ENCODE results near the gene AHNAK2.

Gene AHNAK2

DNA sequence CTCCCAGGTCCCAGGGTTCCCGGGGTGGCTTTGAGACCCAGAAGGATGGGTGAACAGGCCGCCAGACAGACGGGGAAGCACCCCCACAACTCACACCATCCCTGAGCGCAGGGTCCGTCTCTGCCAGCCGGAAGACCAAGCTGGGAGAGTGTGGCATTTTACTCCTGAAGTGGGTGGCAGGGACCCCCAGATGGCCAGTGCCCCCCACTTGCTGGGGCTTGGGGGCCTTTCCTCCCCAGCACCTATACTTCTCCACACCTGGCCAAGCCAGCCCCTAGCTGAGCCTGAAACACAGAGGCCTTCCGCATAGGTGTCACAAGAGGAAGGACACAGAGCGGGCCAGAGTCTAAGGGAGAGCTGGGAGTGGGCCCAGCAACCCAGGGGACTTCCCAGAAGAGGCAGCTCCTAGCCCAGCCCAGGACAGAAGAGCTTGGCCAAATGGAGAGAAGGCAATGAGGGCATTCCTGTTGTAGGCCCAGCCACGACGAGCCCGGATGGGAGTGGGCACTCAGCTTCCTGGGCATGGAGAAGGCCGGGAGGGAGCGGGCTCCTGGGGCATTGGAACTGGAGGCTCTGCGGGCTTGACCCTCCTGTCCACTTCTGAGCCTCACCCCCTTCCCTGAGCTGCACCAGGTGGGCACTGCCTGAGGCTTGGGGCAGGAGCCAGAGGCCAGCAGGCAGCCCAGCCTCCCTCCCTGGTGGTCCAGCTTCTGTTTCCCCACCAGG, 3.3 kb downstream of the AHNAK2 start:
- H3K27ac ChIP-seq: no peak overlapping the region
- no peak for TF ChIP-seq ZFX (IDR thresholded peaks at IDR 0.05; ENCODE audit: borderline replicate concordance)
- TF ChIP-seq, protein P1, sequence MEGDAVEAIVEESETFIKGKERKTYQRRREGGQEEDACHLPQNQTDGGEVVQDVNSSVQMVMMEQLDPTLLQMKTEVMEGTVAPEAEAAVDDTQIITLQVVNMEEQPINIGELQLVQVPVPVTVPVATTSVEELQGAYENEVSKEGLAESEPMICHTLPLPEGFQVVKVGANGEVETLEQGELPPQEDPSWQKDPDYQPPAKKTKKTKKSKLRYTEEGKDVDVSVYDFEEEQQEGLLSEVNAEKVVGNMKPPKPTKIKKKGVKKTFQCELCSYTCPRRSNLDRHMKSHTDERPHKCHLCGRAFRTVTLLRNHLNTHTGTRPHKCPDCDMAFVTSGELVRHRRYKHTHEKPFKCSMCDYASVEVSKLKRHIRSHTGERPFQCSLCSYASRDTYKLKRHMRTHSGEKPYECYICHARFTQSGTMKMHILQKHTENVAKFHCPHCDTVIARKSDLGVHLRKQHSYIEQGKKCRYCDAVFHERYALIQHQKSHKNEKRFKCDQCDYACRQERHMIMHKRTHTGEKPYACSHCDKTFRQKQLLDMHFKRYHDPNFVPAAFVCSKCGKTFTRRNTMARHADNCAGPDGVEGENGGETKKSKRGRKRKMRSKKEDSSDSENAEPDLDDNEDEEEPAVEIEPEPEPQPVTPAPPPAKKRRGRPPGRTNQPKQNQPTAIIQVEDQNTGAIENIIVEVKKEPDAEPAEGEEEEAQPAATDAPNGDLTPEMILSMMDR (IDR thresholded peaks at IDR 0.05): no peak

DNA sequence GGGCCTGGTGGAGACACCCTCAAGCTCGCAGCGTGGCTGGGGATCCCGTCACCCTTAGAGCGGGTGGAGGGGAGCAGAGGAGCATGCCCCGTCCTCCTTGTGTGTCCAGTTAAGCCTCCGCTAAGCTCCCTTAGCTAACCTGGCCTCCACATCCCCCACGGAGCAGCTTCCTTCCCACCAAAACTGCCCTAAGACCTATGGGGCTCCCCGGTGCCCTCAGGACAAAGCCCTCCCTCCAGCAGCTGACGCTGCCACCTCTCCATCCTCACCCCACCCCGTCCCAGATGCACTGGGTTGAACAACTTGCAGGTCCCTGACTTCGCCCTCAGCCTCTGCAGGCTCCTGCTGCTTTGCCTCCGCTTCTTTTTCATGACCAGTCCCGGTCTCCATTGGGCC, 4.0 kb downstream of the AHNAK2 start:
- TF ChIP-seq, protein P1 (IDR thresholded peaks at IDR 0.05): no peak
- no peak for TF ChIP-seq ZFX (IDR thresholded peaks at IDR 0.05; ENCODE audit: borderline replicate concordance)

DNA sequence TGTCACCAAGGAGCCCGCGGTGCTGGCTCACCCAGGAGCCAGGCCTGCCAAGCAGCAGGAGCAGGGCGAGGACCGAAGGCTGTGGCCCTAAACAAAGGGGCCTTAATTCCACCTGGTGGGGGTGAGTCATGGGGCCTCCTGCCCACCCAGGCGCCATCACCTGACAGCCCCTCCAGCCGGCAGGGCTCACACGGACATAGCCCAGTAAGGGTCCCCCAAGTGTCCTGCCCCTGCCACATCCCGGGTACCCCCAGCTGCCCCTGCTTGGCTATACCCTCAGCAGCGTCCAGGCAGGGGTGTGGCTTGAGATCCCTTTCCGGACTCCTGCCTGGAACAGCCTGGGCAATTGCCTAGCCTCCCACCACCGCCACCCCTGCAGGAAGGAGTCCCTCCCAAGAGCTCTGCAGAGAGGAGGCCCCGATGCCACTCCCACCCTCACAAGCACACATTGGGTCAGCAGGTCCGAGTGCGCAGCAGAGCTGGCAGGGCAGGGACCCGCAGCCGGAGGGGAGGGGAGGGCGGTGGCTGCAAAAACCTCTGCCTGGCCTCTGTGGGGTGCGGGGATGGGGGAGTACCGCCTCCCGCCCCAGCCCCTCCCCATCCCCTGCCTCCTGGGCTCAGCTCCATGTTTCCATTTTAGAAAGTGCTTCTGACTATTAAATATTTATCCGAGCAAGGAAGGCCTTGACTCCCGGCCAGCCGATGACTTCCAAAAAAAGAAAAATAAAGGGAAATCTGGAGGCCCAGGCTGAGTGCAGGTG, 4.6 kb downstream of the AHNAK2 start:
- no peak for TF ChIP-seq ZFX (IDR thresholded peaks at IDR 0.05; ENCODE audit: borderline replicate concordance)
- TF ChIP-seq, protein P1 (IDR thresholded peaks at IDR 0.05): no peak
- no peak overlapping the region for H3K27ac ChIP-seq

More for the DNA sequence above, 4.0 kb downstream of the AHNAK2 start:
- H3K27ac ChIP-seq: no peak overlapping the region

DNA sequence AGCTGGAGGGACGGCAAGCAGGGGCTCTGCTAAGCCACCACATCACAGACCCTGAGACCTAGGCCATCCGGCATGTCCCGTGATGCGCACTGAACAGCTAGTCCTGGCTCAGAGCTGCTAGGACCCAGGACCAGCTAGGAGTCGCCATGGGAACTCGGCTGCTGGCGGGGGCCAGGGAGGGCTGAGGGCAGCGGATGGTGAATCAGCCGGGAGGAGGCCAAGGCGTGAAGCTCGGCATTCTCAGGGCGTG, 5.1 kb downstream of the AHNAK2 start:
- no peak overlapping the region for H3K27ac ChIP-seq
- TF ChIP-seq, protein P1 (IDR thresholded peaks at IDR 0.05): no peak
- TF ChIP-seq ZFX (IDR thresholded peaks at IDR 0.05; ENCODE audit: borderline replicate concordance): no peak

DNA sequence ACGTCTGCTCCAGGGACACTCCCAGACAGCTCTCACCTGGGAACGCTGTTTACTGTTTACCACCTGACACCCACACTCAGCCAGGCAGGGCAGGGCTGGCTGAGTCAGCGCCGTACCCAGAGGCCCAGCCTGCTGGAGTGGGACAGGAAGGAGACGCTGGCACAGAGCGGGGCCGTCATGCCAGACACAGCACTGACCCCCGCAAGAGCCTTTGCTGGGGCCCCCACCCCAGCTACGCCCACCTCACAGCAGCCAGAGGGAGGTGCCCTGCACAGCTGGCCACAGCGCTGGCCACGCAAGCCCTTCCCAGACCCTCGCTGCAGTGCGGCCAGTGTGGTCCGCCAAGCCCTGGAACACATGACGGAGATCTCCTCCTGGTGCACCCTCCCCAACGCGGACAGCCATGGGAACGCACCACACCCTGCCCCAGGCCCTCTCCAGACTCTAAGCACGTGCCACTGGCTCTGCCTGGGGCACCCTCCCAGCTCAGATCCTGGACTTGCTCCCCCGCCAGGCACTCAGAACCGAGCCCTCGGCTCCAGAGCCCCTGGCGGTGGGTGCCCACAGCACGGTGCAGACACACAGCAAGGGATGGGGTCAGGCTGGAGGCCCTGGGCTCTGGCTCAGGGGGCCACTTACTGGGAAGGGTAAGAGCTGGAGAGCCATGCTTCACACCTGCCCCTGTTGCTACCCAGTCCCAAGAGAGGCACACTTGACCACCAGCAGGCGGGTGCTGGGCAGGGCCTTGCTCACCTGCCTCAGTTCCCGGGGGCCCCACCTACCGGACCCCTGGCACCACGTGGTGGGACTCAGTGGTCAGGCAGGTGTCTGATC, 5.7 kb downstream of the AHNAK2 start:
- TF ChIP-seq, protein P1 (IDR thresholded peaks at IDR 0.05): no peak
- TF ChIP-seq ZFX (IDR thresholded peaks at IDR 0.05; ENCODE audit: borderline replicate concordance): no peak
- no peak overlapping the region for H3K27ac ChIP-seq

DNA sequence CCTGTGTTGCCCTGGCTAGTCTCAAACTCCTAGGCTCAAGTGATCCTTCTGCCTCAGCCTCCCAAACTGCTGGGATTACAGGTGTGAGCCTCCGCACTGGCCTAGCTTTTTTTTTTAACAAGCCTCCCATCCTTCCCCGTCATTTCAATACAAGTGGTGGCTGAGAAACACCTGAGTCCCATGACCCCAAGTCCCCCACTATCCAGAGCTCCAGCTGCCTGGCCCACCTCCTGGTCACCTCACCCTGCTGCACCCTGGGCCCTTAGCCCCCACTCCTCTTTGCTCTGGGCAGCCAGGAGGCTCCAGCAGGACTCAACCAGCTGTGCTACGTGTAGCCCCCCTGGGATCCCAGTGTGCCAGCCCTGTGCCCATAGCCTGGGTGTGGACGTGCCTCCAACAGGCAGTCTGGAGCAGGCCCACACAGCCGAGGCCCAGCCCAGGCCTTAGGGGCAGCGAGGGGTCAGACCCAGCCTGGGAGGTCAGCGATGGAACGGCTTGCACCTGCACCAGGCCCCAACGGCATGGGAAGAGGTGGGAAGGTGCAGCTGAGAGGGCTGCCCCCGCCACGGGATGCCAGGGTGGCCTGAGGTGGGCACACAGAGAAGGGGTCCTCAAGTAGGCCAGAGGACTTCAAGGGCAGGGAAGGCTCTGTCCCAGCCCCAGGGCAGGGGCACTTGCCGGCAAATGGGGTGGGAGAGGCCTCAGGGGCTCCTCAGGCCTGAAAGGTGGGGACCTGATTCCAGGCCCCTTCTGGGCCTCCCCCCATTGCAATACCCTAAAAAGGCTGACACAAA, 6.5 kb downstream of the AHNAK2 start:
- H3K27ac ChIP-seq: no peak overlapping the region
- TF ChIP-seq, protein P1 (IDR thresholded peaks at IDR 0.05): no peak
- no peak for TF ChIP-seq ZFX (IDR thresholded peaks at IDR 0.05; ENCODE audit: borderline replicate concordance)

Data from 22Rv1 (cell line).